SKM-1 treated with dmso at 0.1 percent for 144 hours (cell line): ENCODE data around the gene FLNC.

Experiments used
- DNase-seq: peaks from one replicate; lab custom pipeline; 2025; ENCODE audit not compliant: unreplicated experiment; lab: John Stamatoyannopoulos, UW

The FLNC gene

GRCh38 chr7:128890306-128891109 is 60.3 kb downstream of the FLNC start:
- DNase-seq = no peak

DNA sequence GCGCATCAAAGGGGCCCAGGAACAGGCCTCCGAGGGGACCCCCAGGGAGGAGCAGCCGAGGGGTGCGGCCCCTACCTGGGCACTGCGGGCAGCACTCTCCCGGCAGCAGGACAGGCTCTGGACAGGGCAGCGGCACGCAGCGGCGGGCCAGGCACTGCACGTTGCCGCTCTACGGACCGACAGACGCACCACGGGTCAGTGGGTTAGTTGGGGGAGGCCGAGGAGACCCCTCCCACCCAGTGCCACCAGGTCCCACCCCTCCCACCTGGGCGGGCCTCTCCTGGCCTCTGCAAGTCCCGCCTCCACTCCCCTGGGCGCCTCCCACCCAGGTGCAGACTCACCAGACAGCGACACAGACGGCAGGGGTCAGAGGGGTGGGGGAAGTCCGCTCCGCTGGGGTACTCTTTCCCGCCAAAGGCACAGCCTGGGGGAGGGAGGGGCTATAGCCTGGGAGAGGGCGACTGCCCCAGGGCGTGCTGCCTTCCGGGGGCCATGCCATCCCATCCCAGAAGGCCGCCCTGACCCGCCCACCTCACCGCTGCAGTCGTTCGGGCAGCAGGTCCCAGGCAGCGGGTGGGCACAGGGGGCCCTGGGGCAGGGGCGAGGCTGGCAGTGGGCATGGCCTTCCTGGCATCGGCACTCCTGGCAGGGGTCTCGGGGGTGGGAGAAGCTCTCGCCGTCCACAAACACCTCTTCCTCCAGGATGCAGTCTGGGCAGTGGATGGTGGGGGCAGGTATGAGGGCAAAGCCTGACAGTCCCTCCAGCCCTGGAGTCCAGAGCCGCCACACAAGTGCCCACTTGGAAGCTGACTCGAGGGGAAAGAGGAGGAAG is 61.1 kb downstream of the FLNC start:
- DNase-seq = no peak

- no peak for DNase-seq
Measured at GRCh38 chr7:128891942-128892269, 61.7 kb downstream of the FLNC start.

- DNase-seq = no peak
Measured at GRCh38 chr7:128892521-128893250, 62.5 kb downstream of the FLNC start.

GRCh38 chr7:128893251-128894100 is 63.3 kb downstream of the FLNC start:
- no peak for DNase-seq

DNA sequence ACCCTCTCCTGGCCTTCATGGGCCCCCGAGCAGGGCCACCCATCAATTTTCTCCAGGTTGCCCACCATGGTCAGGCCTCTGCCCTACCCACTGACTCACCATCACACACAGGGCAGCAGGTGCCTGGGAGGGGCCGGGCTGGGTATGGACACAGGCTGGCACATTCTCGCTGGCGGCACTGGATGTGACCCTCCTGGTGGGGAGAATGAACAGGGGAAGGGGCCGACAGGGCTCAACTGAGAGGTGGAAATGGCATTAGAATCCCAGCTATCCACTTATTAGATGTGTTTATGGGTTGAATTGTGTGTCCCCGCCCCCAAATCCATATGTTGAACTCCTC is 63.9 kb downstream of the FLNC start:
- no peak for DNase-seq

DNA sequence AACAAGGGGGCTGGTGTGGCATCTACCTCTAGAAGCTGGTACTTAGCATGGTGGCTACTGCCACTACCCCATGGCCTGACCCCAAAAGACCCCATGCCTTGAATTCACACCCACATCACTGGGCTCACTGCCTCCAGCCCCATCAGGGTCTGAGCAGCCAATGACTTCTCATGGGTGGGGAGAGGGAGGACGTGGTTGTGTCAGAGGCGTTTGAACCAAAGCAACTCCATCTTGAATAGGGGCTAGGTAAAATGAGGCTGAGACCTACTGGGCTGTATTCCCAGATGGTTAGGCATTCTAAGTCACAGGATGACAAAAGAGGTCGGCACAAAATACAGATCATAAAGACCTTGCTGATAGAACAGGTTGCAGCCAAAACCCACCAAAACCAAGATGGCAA is 65.1 kb downstream of the FLNC start:
- no peak for DNase-seq

GRCh38 chr7:128899392-128899791 is 69.2 kb downstream of the FLNC start:
- DNase-seq = no peak

- no peak for DNase-seq
Measured at GRCh38 chr7:128900237-128900636, 70.0 kb downstream of the FLNC start.

- no peak for DNase-seq
Measured at GRCh38 chr7:128902761-128903585, 72.8 kb downstream of the FLNC start.

- no peak for DNase-seq
Measured at GRCh38 chr7:128903621-128904361, 73.6 kb downstream of the FLNC start.

- peak; percentile 53 for DNase-seq
Measured at GRCh38 chr7:128904381-128905197, 74.4 kb downstream of the FLNC start.

DNA sequence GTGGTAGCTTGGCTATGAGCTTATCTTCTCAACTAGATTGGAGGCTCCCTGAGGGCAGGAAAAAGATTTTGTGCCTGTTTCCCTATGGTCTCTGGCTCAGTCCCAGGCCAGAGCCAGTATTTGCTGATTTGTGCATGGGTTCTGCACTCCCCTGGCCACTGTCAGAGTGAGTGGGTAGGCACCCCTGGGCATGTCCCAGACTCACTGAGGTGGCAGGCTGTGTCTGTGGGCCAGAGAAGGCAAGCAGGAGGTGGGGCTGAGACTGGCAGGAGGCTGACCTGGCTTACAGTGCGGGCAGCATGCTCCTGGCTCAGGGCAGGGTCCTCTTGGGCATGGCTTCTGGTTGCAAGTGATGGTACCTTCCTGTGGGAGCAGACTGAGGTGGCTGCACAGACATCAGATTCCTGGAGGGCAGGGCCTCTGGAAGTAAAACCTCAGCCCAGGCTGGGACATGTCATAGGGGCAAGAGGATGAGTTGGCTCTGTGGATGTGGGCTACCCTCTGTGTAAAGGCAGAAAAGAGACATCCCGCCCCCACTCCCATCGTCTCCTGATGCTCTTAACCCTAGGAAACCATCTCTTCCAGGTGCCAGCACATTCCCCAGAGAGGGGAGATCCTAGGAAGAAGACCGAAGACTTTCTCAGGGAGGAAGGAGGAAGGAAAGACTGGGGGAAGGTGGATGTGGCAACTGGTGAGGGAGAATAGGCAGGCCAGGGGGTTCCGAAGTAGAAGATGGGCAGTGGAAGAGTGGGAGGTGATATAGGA is 76.0 kb downstream of the FLNC start:
- DNase-seq = no peak

GRCh38 chr7:128906766-128907559 is 76.8 kb downstream of the FLNC start:
- DNase-seq = no peak
